HepG2 (cell line): ENCODE data around the gene CNFN. TPM values are rescaled to one million over a fixed set of nuclear protein-coding genes. Genes with fewer than 3 reads are reported as not detected.

Experiments
- ATAC-seq: fragments of 200-7000 bp; cut with Tn5 transposase; 3 replicates; pipeline ENCODE4 v1.9.1; 2020; ENCODE audit warnings: mild to moderate bottlenecking, moderate library complexity
- BruUV-seq: library from RNA; stranded (reverse); fragments of 400-500 nt; replicated peaks from 2 replicates; lab custom pipeline; 2021; lab: Mats Ljungman, UMichigan
- CTCF ChIA-PET: fragments of 300-600 bp; formaldehyde crosslinking; extraction: SDS; loops from one replicate; lab custom pipeline; 2021; ENCODE audit warnings: low total read pairs, inconsistent platforms, low intra/inter-chr PET ratio; lab: Yijun Ruan, JAX
- POLR2A ChIA-PET: fragments of 350-600 bp; sonication (Branson Sonifier 250); formaldehyde crosslinking; loops from one replicate; lab custom pipeline; 2020; ENCODE audit warnings: antibody characterized with exemption, inconsistent platforms; lab: Yijun Ruan, JAX
- DNase-seq: peaks from one replicate; pipeline ENCODE4 v3.0.0-alpha.2; 2015; ENCODE audit warnings: low spot score
- FAIRE-seq: peaks from 3 replicates; lab custom pipeline; 2011; peaks lifted over from hg19 to GRCh38; lab: Jason Lieb, UNC
- H2AFZ ChIP-seq: one replicate; pipeline ENCODE4 v1.6.1; 2011; ENCODE audit warnings: low read length, inconsistent platforms
- H3K27ac ChIP-seq: fragments of 300-600 bp; 3 replicates; pipeline ENCODE4 v1.8.0; 2011; ENCODE audit warnings: mixed run types, mild to moderate bottlenecking, mixed read lengths, low read length, inconsistent platforms; ENCODE audit not compliant: insufficient read depth; ENCODE audit errors: extremely low read length
- H3K27me3 ChIP-seq, 2 experiments: fragments of 200-600 bp in 1 of 2; 2 replicates in 1 of 2; 3 replicates in 1 of 2; pipeline versions ENCODE4 v1.6.0 to v1.8.0; 2011; ENCODE audit warnings: low read length in 2 of 2, mild to moderate bottlenecking in 2 of 2, moderate library complexity in 2 of 2, inconsistent platforms in 1 of 2; ENCODE audit not compliant: insufficient read depth in 2 of 2, control insufficient read depth in 1 of 2
- H3K36me3 ChIP-seq, 2 experiments: fragments of 200-600 bp in 1 of 2; replicated peaks in 1 of 2; 2 replicates in 1 of 2; 3 replicates in 1 of 2; pipeline versions ENCODE4 v1.5.1 to v1.8.0; 2011; ENCODE audit warnings: low read length in 2 of 2, inconsistent platforms in 1 of 2; ENCODE audit not compliant: insufficient read depth in 2 of 2, control insufficient read depth in 1 of 2
- H3K4me1 ChIP-seq: 2 replicates; pipeline ENCODE4 v1.5.1; 2012; ENCODE audit warnings: low read length, inconsistent platforms; ENCODE audit not compliant: insufficient read depth
- H3K4me2 ChIP-seq: 2 replicates; pipeline ENCODE4 v1.6.0; 2011; ENCODE audit warnings: low read depth, low read length, inconsistent platforms
- H3K4me3 ChIP-seq, 3 experiments: fragments of 200-600 bp in 1 of 3; sonication (generic), shearing (Covaris generic) in 1 of 3; replicated peaks in 1 of 3; 2 replicates each; pipeline ENCODE4 v1.5.1; 2011 to 2016; ENCODE audit warnings: low read length in 3 of 3, inconsistent platforms in 2 of 3, low read depth in 2 of 3, mild to moderate bottlenecking in 2 of 3, control low read depth in 1 of 3, mixed read lengths in 1 of 3; ENCODE audit not compliant: insufficient read depth in 1 of 3
- H3K79me2 ChIP-seq: one replicate; pipeline ENCODE4 v1.6.1; 2011; ENCODE audit warnings: low read length, inconsistent platforms; ENCODE audit not compliant: insufficient read depth
- H3K9ac ChIP-seq: 2 replicates; pipeline ENCODE4 v1.6.0; 2011; ENCODE audit warnings: mild to moderate bottlenecking, low read depth, low read length, inconsistent platforms; ENCODE audit not compliant: insufficient read depth
- H3K9me3 ChIP-seq: 2 replicates; pipeline ENCODE4 v1.5.1; 2012; ENCODE audit warnings: mild to moderate bottlenecking, low read length
- H4K20me1 ChIP-seq: 2 replicates; pipeline ENCODE4 v1.6.0; 2011; ENCODE audit warnings: inconsistent platforms, mild to moderate bottlenecking, low read length, moderate library complexity; ENCODE audit not compliant: insufficient read depth
- BCL3 ChIP-seq: sonication (generic); formaldehyde crosslinking; IDR thresholded peaks from 2 replicates; pipeline ENCODE4 v1.5.1; 2020; ENCODE audit warnings: mild to moderate bottlenecking, missing genetic modification reagents, moderate library complexity
- E2F2 ChIP-seq: sonication (generic); formaldehyde crosslinking; IDR thresholded peaks from 2 replicates; pipeline ENCODE4 v1.4.0; 2020; ENCODE audit warnings: missing genetic modification reagents, borderline replicate concordance
- NR2F6 ChIP-seq, 2 experiments: IDR thresholded peaks; 2 replicates each; pipeline ENCODE4 v1.6.1; 2016; ENCODE audit warnings: antibody characterized with exemption in 1 of 2, mild to moderate bottlenecking in 1 of 2
- NR3C1 ChIP-seq: sonication (generic); formaldehyde crosslinking; IDR thresholded peaks from 2 replicates; pipeline ENCODE4 v1.4.0; 2020; ENCODE audit warnings: missing genetic modification reagents
- SP1 ChIP-seq, 2 experiments: fragments of 450-650 bp in 1 of 2; sonication (generic) in 1 of 2; formaldehyde crosslinking in 1 of 2; IDR thresholded peaks; 2 replicates each; pipeline versions ENCODE4 v1.4.0 to v1.6.1; 2016 to 2020; ENCODE audit warnings: missing genetic modification reagents in 1 of 2
- SRSF1 ChIP-seq: fragments of 200-400 bp; formaldehyde crosslinking; optimal IDR thresholded peaks from 2 replicates; pipeline ENCODE3; 2017; ENCODE audit warnings: mild to moderate bottlenecking, low read depth, low read length, moderate library complexity
- ZGPAT ChIP-seq: IDR thresholded peaks from 2 replicates; pipeline ENCODE4 v1.6.1; 2016; ENCODE audit warnings: mild to moderate bottlenecking
- ZNF256 ChIP-seq: sonication (generic); formaldehyde crosslinking; conservative IDR thresholded peaks from 2 replicates; pipeline ENCODE4 v1.4.0; 2020; ENCODE audit warnings: missing genetic modification reagents
- ZNF713 ChIP-seq: sonication (generic); formaldehyde crosslinking; IDR thresholded peaks from 2 replicates; pipeline ENCODE4 v1.4.0; 2020; ENCODE audit warnings: mild to moderate bottlenecking, missing genetic modification reagents
- WGBS: methylation state at CpG from one replicate; pipeline ENCODE4 v1.1.6; 2017; ENCODE audit warnings: low lambda C conversion rate; 5-methylcytosine and 5-hydroxymethylcytosine counted together
- in situ Hi-C: cut with HindIII; loops from 2 replicates; pipeline ENCODE4 v1.10.0; 2017; ENCODE audit warnings: low pct_unique_long_range_greater_than_20kb; ENCODE audit not compliant: extremely low pct_ligation_motif_present
- intact Hi-C: fragments of 100-400 bp; cut with micrococcal nuclease; formaldehyde crosslinking; loops from one replicate; pipeline ENCODE4 v1.10.0; 2022; ENCODE audit not compliant: unreplicated experiment
- polyA plus RNA-seq, 8 experiments: library from polyadenylated mRNA; depleted of rRNA in 3 of 8; stranded (reverse) in 7 of 8; unstranded in 1 of 8; fragments of >200 nt; fragmentation: Illumina TruSeq in 4 of 8; extraction: Trizol in 4 of 8; gene quantifications; 2 replicates each; pipeline versions ENCODE4 v1.2.1 to v1.2.3, GENCODE V29; 2011 to 2016; ENCODE audit warnings: low read depth in 4 of 8, missing spikeins in 1 of 8, mixed read lengths in 1 of 8; ENCODE audit not compliant: insufficient read depth in 1 of 8
- total RNA-seq, 5 experiments: library from RNA; depleted of rRNA; stranded (reverse); fragments of >200 nt; fragmentation: Illumina TruSeq; extraction: Trizol; gene quantifications; 2 replicates each; pipeline ENCODE4 v1.2.3, GENCODE V29; 2016; ENCODE audit warnings: low read depth in 1 of 5
- TF ChIP-seq, protein P1 (sequence below): IDR thresholded peaks from 2 replicates; pipeline ENCODE4 v1.6.1; 2016; ENCODE audit warnings: mild to moderate bottlenecking, missing biosample characterization, missing genetic modification reagents
- TF ChIP-seq, protein P2 (sequence below): sonication (generic); formaldehyde crosslinking; IDR thresholded peaks from 2 replicates; pipeline ENCODE4 v1.4.0; 2020; ENCODE audit warnings: missing genetic modification reagents

CNFN gene
- total and polyA plus RNA-seq, 2 of the 13 experiments (the other 11 are each of a cell fraction or from before 2014, with no cell fraction given) = 0.35 to 1.1 TPM

- peaks cover 6 to 45% of the 10 kb centered on the region in 2 experiments; a peak in 4 of 5 replicates for H3K27me3 ChIP-seq
- POLR2A ChIA-PET = no interaction called here
- H3K36me3 ChIP-seq = no peaks in the 10 kb centered on the region
- TF ChIP-seq, protein P1, sequence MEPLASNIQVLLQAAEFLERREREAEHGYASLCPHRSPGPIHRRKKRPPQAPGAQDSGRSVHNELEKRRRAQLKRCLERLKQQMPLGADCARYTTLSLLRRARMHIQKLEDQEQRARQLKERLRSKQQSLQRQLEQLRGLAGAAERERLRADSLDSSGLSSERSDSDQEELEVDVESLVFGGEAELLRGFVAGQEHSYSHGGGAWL = no peak
- TF ChIP-seq E2F2 (CRISPR knock-in tag) (no peak), ZNF713 (CRISPR knock-in tag) (no peak), SP1 (IDR thresholded peaks at IDR 0.05) (no peak), SP1 (CRISPR knock-in tag; IDR thresholded peaks at IDR 0.05) (no peak), BCL3 (no peak), NR2F6 (IDR thresholded peaks at IDR 0.05) (no peak), NR2F6 (CRISPR knock-in tag; IDR thresholded peaks at IDR 0.05) (no peak), SRSF1 (no peak), ZGPAT (CRISPR knock-in tag) (no peak), NR3C1 (no peak), ZNF256 (CRISPR knock-in tag) (no peak)
- TF ChIP-seq, protein P2, sequence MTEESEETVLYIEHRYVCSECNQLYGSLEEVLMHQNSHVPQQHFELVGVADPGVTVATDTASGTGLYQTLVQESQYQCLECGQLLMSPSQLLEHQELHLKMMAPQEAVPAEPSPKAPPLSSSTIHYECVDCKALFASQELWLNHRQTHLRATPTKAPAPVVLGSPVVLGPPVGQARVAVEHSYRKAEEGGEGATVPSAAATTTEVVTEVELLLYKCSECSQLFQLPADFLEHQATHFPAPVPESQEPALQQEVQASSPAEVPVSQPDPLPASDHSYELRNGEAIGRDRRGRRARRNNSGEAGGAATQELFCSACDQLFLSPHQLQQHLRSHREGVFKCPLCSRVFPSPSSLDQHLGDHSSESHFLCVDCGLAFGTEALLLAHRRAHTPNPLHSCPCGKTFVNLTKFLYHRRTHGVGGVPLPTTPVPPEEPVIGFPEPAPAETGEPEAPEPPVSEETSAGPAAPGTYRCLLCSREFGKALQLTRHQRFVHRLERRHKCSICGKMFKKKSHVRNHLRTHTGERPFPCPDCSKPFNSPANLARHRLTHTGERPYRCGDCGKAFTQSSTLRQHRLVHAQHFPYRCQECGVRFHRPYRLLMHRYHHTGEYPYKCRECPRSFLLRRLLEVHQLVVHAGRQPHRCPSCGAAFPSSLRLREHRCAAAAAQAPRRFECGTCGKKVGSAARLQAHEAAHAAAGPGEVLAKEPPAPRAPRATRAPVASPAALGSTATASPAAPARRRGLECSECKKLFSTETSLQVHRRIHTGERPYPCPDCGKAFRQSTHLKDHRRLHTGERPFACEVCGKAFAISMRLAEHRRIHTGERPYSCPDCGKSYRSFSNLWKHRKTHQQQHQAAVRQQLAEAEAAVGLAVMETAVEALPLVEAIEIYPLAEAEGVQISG (CRISPR knock-in tag) = no peak
- no peak for ATAC-seq
- in situ Hi-C loops (no loop called here), intact Hi-C loops (no loop called here)
- CTCF ChIA-PET = no interaction called here
- H3K79me2 ChIP-seq = no peaks in the 10 kb centered on the region
- H3K9ac ChIP-seq = no peak overlapping the region
- no peak overlapping the region for H3K27ac ChIP-seq
- H3K9me3 ChIP-seq = no peaks in the 10 kb centered on the region
- no TSS peak for BruUV-seq
- no peak overlapping the region for H2AFZ ChIP-seq
- H4K20me1 ChIP-seq = no peaks in the 10 kb centered on the region
- 13% methylated on average over 7 of the region's 8 CpGs for WGBS
- H3K4me3 ChIP-seq = no peak overlapping the region
- no peak for DNase-seq
- no peak for FAIRE-seq
- peaks cover 3% of the 10 kb centered on the region for H3K4me1 ChIP-seq
- no peak overlapping the region for H3K4me2 ChIP-seq
Observed at GRCh38 chr19:42411581-42412178, 21.6 kb upstream of the CNFN start.
